LoVo (cell line): ENCODE results near the gene KIAA0232.
A peak's percentile ranks its signal among the peaks of the same experiment; 100 is the strongest.

Experiments used
- DNase-seq: peaks from one replicate; pipeline ENCODE4 v3.0.0-alpha.2; 2016; ENCODE audit warnings: low spot score

KIAA0232 gene

GRCh38 chr4:6916587-6917460 lies 134.3 kb downstream of the KIAA0232 start:
- peak; percentile 39 for DNase-seq

GRCh38 chr4:6917461-6918271 lies 135.1 kb downstream of the KIAA0232 start:
- peak; percentile 95 for DNase-seq

- no peak for DNase-seq
These were observed 135.8 kb downstream of the KIAA0232 start for GRCh38 chr4:6918338-6918737.

GRCh38 chr4:6920171-6920570 lies 137.6 kb downstream of the KIAA0232 start:
- DNase-seq, result no peak

GRCh38 chr4:6923507-6923906 lies 141.0 kb downstream of the KIAA0232 start:
- DNase-seq, result no peak

- no peak for DNase-seq
These were observed 141.8 kb downstream of the KIAA0232 start for GRCh38 chr4:6924361-6924779.

- DNase-seq, result no peak
These were observed 142.9 kb downstream of the KIAA0232 start for GRCh38 chr4:6925357-6925836.

- DNase-seq, result no peak
These were observed 143.6 kb downstream of the KIAA0232 start for GRCh38 chr4:6926081-6926480.

GRCh38 chr4:6926681-6927478 lies 144.4 kb downstream of the KIAA0232 start:
- DNase-seq, result no peak

- DNase-seq, result no peak
These were observed 145.6 kb downstream of the KIAA0232 start for GRCh38 chr4:6928081-6928480.

- DNase-seq, result no peak
These were observed 146.8 kb downstream of the KIAA0232 start for GRCh38 chr4:6929339-6929811.

GRCh38 chr4:6929812-6930464 lies 147.4 kb downstream of the KIAA0232 start:
- no peak for DNase-seq

GRCh38 chr4:6932475-6932874 lies 149.9 kb downstream of the KIAA0232 start:
- no peak for DNase-seq

- no peak for DNase-seq
These were observed 150.4 kb downstream of the KIAA0232 start for GRCh38 chr4:6932918-6933317.
